Lung (tissue), 12 donors: Measurements from ENCODE around the gene INPP5E. TPM values are rescaled to one million over a fixed set of nuclear protein-coding genes. Genes with fewer than 3 reads are reported as not detected.

Experiments
- ATAC-seq: fragments of 200-7000 bp; cut with Tn5 transposase; one replicate; pipeline ENCODE4 v1.9.1; 2020; ENCODE audit warnings: moderate number of reproducible peaks; ENCODE audit not compliant: insufficient read depth, low FRiP score
- DNase-seq, 3 donors: peaks; one replicate each; pipeline ENCODE4 v3.0.0-alpha.2; 2013 to 2017
- H3K27ac ChIP-seq, 2 donors: one replicate each; pipeline ENCODE4 v1.5.1; 2013; ENCODE audit warnings: mild to moderate bottlenecking in 2 of 2, moderate library complexity in 2 of 2, control low read depth in 1 of 2, inconsistent platforms in 1 of 2, low read depth in 1 of 2, low read length in 1 of 2
- H3K27me3 ChIP-seq, 3 donors: one replicate each; pipeline ENCODE4 v1.5.1; 2013; ENCODE audit warnings: low read length in 2 of 3; ENCODE audit not compliant: control insufficient read depth in 3 of 3, insufficient read depth in 3 of 3
- H3K36me3 ChIP-seq, 4 donors: one replicate each; pipeline ENCODE4 v1.5.1; 2013; ENCODE audit warnings: low read length in 4 of 4, mild to moderate bottlenecking in 1 of 4, moderate library complexity in 1 of 4; ENCODE audit not compliant: control insufficient read depth in 4 of 4, insufficient read depth in 4 of 4
- H3K4me1 ChIP-seq, 5 donors: one replicate each; pipeline ENCODE4 v1.5.1; 2013; ENCODE audit warnings: low read length in 5 of 5, mild to moderate bottlenecking in 2 of 5, moderate library complexity in 1 of 5; ENCODE audit not compliant: control insufficient read depth in 5 of 5, insufficient read depth in 5 of 5
- H3K4me3 ChIP-seq: one replicate; pipeline ENCODE4 v1.5.1; 2013; ENCODE audit warnings: mild to moderate bottlenecking, control low read depth, moderate library complexity
- H3K9ac ChIP-seq, 2 donors: one replicate each; pipeline ENCODE4 v1.5.1; 2013; ENCODE audit warnings: low read length in 2 of 2, control low read depth in 1 of 2; ENCODE audit not compliant: insufficient read depth in 1 of 2
- H3K9me3 ChIP-seq, 4 donors: one replicate each; pipeline ENCODE4 v1.5.1; 2013; ENCODE audit warnings: low read length in 3 of 4, mild to moderate bottlenecking in 1 of 4, moderate library complexity in 1 of 4; ENCODE audit not compliant: control insufficient read depth in 4 of 4, insufficient read depth in 3 of 4
- CTCF ChIP-seq: IDR thresholded peaks from 2 replicates; pipeline ENCODE4 v1.5.1; 2012; ENCODE audit warnings: mild to moderate bottlenecking; ENCODE audit errors: control extremely low read depth, extremely low read depth
- WGBS, 2 donors: extraction: QIAGEN DNeasy Blood & Tissue Kit; methylation state at CpG; one replicate each; pipeline ENCODE4 v1.1.7; 2013; 5-methylcytosine and 5-hydroxymethylcytosine counted together
- polyA plus RNA-seq, 2 donors: library from polyadenylated mRNA; stranded (reverse); fragments of 200-250 nt; gene quantifications; one replicate each; pipeline ENCODE4 v1.2.1, GENCODE V29; 2013
- total RNA-seq, 2 donors: library from RNA; depleted of rRNA in 1 of 2; stranded (reverse); fragments of >200 nt in 1 of 2; gene quantifications; one replicate each; pipeline ENCODE4 v1.2.1, GENCODE V29; 2014 to 2021
- donor health status: control.
- donor health status: control.
- donor health status: Bipolar disorder and iron deficiency.
- donor health status: healthy.
- donor health status: DM: yes; HTN: yes; CAD: no.

Gene INPP5E
- total and polyA plus RNA-seq, 4 donors = 7.2 to 18.4 (median 8.6) TPM

- no peak overlapping the region for H3K9ac ChIP-seq
- peaks cover 33 to 74% (median 47%) of the 10 kb centered on the region in 4 donors for H3K36me3 ChIP-seq
- no peak for ATAC-seq
- H3K9me3 ChIP-seq = no peaks in the 10 kb centered on the region
- WGBS, 2 donors = 91 to 99% methylated on average over 7 of the region's 7 CpGs
- H3K27ac ChIP-seq = no peak overlapping the region
- no peak for TF ChIP-seq CTCF
- H3K4me1 ChIP-seq = no peaks in the 10 kb centered on the region
- no peak for DNase-seq
- H3K4me3 ChIP-seq = no peak overlapping the region
- no peaks in the 10 kb centered on the region for H3K27me3 ChIP-seq
Observed at GRCh38 chr9:136445799-136446198, 6.2 kb upstream of the INPP5E start.

- Histone ChIP-seq H3K4me1 (peaks cover 0 to 4% (median 0%) of the 10 kb centered on the region in 5 donors), H3K9ac (no peak overlapping the region), H3K27me3 (no peaks in the 10 kb centered on the region), H3K4me3 (no peak overlapping the region), H3K27ac (no peak overlapping the region), H3K36me3 (peaks cover 30 to 62% (median 40%) of the 10 kb centered on the region in 4 donors), H3K9me3 (no peaks in the 10 kb centered on the region)
- DNase-seq (no peak), ATAC-seq (no peak)
- WGBS, 2 donors = 93 to 95% methylated on average over 20 of the region's 20 CpGs
- no peak for TF ChIP-seq CTCF
Observed at GRCh38 chr9:136444102-136444501, 4.5 kb upstream of the INPP5E start.

GRCh38 chr9:136443687-136444086 lies 4.0 kb upstream of the INPP5E start:
- peaks cover 28 to 59% (median 38%) of the 10 kb centered on the region in 4 donors for H3K36me3 ChIP-seq
- no peak for DNase-seq
- peaks cover 0 to 5% (median 0%) of the 10 kb centered on the region in 5 donors for H3K4me1 ChIP-seq
- no peak for ATAC-seq
- H3K9ac ChIP-seq = no peak overlapping the region
- H3K9me3 ChIP-seq = no peaks in the 10 kb centered on the region
- H3K27me3 ChIP-seq = no peaks in the 10 kb centered on the region
- H3K4me3 ChIP-seq = no peak overlapping the region
- 94 to 95% methylated on average over 7 of the region's 7 CpGs for WGBS, 2 donors
- H3K27ac ChIP-seq = no peak overlapping the region
- TF ChIP-seq CTCF = no peak

- peaks cover 0 to 11% (median 0%) of the 10 kb centered on the region in 5 donors for H3K4me1 ChIP-seq
- DNase-seq (no peak), ATAC-seq (no peak)
- H3K27me3 ChIP-seq = no peaks in the 10 kb centered on the region
- H3K27ac ChIP-seq = no peak overlapping the region
- no peak overlapping the region for H3K9ac ChIP-seq
- no peaks in the 10 kb centered on the region for H3K9me3 ChIP-seq
- peaks cover 24 to 57% (median 36%) of the 10 kb centered on the region in 4 donors for H3K36me3 ChIP-seq
- WGBS, 2 donors = 95 to 99% methylated on average over 15 of the region's 15 CpGs
- H3K4me3 ChIP-seq = no peak overlapping the region
- no peak for TF ChIP-seq CTCF
Observed at GRCh38 chr9:136443087-136443486, 3.4 kb upstream of the INPP5E start.
